GM12874 (cell line): Measurements from ENCODE around the gene IFT74.

ENCODE experiments used
- CTCF ChIP-seq: IDR thresholded peaks from 2 replicates; pipeline ENCODE4 v1.5.1; 2011; ENCODE audit warnings: low read depth, mild to moderate bottlenecking, control low read depth, low read length, moderate library complexity; ENCODE audit not compliant: insufficient read depth

IFT74 gene

GRCh38 chr9:26951794-26952193 is 4.4 kb upstream of the IFT74 start:
- no peak for TF ChIP-seq CTCF

- TF ChIP-seq CTCF = no peak
These were observed 2.1 kb upstream of the IFT74 start for GRCh38 chr9:26954050-26954508.

DNA sequence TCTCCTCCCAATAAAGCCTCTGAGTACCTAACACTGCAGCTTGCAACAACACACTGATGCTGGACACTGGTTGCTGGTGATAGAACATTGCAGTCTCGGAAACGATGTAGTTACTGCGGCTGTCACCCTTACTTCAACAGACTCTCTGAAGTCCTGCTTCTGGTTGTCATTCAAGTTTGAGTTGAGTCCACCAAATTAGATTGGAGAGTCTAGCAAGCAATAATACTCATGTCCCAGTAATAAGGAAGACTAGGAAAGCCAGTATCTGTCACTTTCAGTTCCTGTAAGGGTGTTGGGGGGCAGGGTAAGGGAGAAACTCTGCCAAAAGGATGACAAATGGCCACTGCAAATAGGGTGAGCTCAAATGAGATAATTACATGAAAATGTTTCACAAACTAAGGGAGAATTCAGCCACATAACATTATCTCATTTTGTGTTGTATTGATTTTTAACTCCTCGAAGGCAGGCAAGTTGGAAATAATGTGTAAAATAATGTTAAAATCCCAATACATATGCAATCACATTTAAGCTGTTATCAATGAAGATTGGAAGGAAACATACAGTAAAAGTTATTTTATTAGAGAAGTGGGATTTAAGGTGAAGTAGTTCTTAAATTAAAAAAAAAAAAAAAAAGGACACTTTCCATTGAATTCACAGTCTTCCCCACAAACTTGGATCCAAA is 849 bp upstream of the IFT74 start:
- TF ChIP-seq CTCF = no peak

DNA sequence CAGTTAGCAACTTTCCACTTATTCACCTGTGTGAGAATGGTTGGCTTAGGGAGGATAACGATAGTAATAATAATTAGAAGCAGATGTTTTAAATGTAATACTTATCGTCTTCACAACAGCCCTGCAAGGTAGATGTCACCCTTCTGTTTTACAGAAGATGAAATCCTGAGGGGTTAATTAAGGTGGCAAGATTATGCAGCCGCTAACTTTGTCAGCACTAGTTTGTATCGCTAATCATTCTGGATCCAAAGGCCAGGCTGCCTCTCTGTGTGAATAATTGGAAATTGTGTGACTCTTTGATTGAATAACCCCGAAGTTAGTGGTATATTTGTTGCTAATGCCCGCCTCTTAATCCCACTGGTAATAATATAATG is 635 bp downstream of the IFT74 start:
- TF ChIP-seq CTCF = no peak

DNA sequence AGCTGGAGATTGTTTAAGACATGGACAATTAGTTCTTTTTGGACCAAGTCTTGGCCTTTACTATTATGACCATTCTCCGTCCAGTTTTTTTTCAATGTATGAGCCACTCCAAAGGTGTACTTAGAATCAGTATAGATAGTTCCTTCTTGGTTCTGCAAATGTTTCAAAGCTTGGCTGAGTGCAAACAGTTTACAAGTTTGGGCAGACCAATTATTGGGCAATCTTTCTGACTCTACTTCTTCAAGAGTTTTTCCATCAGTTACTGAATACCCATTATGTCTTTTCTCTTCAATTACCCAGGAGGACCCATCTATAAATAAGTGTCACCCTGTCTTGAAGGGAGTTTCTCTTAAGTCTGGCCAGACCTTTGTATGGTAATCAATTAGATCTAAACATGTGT is 15.5 kb downstream of the IFT74 start:
- TF ChIP-seq CTCF = no peak

GRCh38 chr9:26973989-26974388 is 17.8 kb downstream of the IFT74 start:
- no peak for TF ChIP-seq CTCF

- TF ChIP-seq CTCF = no peak
These were observed 18.7 kb downstream of the IFT74 start for GRCh38 chr9:26974927-26975326.
